NCI-H2196 treated with DMSO at 0.1 percent for 48 hours (cell line): ENCODE data around the gene KANSL1L.

Source experiments
- DNase-seq: peaks from one replicate; lab custom pipeline; 2025; ENCODE audit not compliant: unreplicated experiment; lab: John Stamatoyannopoulos, UW

KANSL1L gene

GRCh38 chr2:210086292-210086691, 84.9 kb downstream of the KANSL1L start:
- no peak for DNase-seq

DNA sequence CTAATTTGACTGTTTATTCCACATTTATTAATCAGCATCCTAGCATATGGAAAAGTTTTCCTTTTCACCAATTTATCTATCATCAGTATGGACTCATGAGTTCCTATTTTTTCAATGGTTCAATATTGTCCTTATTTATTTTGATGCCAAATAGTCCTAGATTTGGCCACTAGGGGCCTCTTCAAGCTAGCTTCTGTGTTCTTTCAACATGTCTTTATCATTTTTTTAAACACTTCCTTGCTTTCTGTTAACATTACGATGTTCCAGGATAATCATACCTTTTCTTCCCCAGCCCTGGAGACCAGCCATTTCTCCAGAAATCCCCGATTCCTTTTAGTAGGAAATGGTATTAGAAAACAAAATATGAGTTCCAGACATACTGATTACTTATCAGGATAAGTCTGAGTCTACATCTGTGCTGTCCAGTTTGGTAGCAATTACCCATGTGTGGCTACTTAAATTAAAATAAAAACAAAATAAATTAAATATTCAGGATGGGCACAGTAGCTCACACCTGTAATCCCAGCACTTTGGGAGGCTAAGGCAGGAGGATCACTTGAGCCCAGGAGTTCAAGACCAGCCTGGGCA, 98.2 kb downstream of the KANSL1L start:
- peak; percentile 12 for DNase-seq

- no peak for DNase-seq
Measured at GRCh38 chr2:210072493-210072892, 98.7 kb downstream of the KANSL1L start.

GRCh38 chr2:210063306-210063705, 107.9 kb downstream of the KANSL1L start:
- no peak for DNase-seq

DNA sequence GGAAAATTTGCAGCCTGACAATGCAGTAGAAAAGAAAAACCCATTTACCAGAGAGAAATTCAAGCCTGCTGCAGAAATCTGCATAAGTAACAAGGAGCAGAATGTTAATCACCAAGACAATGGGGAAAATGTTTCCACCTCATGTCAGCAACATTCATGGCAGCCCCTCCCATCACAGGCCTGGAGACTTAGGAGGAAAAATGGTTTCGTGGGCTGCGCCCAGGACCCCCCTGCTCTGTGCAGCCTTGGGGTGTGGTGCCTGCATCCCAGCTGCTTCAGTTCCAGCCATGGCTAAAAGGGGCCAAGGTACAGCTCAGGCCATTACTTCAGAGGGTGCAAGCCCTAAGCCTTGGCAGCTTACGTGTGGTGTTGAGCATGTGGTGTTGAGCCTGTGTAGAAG, 115.4 kb downstream of the KANSL1L start:
- no peak for DNase-seq

DNA sequence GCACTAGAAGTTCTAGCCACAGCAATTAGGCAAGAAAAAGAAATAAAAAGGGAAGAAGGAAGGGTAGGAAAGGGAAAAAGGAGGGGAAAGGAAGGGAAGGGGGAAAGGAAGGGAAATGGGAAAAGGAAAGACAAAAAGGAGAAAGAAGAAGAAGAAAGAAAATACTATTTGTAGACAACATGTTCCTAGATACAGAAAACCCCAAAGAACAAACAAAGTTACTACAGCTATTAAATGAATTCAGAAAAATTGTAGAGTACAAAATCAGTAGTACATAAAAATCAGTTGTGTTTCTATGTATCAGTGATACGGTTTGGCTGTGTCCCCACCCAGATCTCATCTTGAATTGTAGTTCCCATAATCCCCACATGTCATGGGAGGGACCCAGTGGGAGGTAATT, 116.5 kb downstream of the KANSL1L start:
- no peak for DNase-seq

DNA sequence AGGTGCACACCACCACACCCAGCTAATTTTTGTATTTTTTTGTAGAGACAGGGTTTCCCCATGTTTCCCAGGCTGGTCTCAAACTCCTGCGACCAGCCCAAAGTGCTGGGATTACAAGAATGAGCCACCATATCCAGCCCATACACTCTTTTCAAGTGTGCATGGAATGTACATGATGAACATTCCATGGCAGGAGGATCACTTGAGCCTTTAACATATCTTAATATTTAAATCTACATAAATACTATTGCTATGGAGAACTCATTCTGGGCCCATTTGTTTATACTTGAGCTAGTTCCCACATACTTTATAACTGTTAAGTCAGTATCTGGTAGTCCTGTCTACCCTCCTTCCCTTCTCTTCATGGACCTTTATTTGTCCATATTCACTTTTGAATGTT, 120.3 kb downstream of the KANSL1L start:
- no peak for DNase-seq

DNA sequence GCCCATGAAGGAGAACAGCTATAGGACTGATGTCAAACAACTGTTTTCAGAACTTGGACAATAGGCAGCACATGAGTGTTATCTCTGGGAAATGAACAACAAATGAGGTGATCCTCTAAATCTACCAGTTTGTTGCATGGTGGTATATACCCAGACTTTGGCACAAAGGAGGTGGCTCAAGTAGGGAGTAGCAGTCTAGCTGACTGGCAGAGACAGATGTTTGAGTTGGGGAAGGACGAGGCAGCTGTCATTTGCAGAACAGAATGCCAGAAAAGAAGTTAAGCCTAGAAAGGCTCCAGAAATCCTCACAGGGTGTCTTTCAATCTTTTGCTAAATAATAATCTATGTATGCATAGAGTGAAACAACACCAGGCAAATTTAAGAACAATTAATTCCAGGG, 121.4 kb downstream of the KANSL1L start:
- no peak for DNase-seq

GRCh38 chr2:210046851-210047500, 124.2 kb downstream of the KANSL1L start:
- no peak for DNase-seq

DNA sequence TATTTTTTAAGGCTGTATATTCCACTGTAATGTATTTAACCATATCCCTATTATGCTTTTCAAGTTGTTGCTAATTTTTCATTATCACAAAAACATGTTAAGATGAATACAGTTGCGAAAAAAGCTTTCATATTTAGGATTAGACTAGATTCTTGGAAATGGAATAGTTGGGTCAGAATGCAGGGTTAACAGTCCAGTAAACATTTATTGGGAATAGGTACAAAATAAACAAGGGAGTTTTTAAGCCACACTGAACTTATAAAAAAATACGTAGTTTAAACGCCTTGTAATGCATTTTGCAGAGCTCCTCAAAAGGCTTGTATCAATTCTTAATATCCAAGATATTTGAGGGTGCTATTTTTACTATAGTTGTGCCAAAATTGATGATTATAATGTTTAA, 133.1 kb downstream of the KANSL1L start:
- DNase-seq = no peak

DNA sequence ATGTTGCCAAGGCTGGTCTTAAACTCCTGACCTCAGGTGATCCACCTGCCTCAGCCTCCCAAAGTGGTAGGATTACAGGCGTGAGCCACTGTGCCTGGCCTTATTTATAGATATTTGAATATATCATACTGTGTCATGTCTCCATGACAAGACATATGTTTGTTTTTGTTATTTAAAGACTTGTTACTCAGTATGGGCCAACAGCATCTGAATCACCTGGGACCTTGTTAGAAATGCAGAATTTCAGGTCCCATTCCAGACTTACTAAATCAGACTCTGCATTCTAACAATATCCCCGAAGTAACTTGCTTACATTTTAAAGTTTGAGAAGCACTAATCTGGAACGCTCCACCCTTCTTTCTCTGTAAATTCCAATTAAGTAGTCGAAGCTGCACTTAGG, 135.5 kb downstream of the KANSL1L start:
- no peak for DNase-seq

DNA sequence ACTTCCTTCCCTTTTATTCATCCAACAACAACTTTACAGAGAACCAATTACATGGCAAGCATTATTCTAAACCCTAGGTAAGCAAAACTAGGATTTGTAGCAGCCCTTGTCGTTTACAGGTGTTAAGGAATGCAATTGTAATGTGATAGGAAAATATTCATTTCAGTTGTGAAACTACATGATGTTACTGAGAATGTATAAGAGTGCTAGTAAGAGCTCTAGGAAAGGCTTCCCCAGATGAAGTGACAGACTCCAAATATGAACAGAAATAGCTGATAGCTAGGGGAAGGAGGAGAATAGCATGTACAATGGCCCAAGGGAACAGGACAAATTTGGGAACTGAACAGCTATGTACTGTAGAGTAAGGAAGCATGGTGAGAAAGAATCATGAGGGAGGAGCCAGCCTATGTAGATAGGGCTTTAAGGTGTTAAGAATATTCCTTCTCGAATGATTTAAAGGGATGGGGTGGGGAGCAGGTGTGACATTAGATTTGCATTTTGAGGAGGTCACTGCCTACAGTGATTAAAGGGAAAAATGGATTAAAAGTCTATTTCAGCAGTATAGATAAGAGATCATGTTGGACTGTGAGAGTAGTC, 137.0 kb downstream of the KANSL1L start:
- DNase-seq = no peak

GRCh38 chr2:210028178-210028577, 143.0 kb downstream of the KANSL1L start:
- DNase-seq = no peak

DNA sequence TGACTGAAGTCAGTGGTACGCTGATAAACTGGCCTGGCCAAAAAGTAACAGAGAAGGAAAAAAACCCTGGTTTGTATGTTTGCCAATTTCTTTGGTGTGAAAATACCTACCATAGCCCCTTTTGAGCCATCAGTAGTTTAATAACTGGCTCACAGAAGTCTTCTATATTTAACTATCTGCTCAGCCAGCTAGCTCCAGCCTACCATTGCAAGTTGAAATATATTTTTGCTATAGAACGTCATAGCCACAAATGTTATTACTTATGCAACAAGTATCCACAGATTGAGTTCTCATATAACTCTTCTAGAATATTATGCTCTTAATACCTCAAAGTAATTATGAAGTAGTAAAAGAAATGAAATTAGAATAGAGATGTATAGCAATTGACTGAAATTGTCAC, 143.6 kb downstream of the KANSL1L start:
- no peak for DNase-seq

DNA sequence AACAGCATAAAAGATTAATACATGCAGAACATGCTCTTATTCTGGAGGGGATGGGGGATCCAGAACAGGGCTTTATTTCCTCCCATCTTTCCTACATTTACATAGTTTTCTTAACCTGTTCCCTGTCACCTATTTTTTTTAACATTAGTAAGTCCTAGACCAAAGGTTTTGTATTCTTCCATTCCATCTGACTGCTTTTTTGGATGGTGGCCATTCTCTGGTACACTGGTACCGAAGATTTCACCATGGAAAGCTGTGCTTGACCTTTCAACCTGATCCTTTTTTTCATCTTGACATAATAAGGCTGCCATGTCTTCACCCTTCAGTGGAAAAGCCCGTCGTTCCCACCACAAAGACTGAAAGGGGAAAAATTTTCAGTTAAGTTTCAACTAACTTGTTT, 148.4 kb downstream of the KANSL1L start:
- no peak for DNase-seq

GRCh38 chr2:210020138-210020537, 151.1 kb downstream of the KANSL1L start:
- no peak for DNase-seq

GRCh38 chr2:210009896-210010295, 161.3 kb downstream of the KANSL1L start:
- DNase-seq = no peak

DNA sequence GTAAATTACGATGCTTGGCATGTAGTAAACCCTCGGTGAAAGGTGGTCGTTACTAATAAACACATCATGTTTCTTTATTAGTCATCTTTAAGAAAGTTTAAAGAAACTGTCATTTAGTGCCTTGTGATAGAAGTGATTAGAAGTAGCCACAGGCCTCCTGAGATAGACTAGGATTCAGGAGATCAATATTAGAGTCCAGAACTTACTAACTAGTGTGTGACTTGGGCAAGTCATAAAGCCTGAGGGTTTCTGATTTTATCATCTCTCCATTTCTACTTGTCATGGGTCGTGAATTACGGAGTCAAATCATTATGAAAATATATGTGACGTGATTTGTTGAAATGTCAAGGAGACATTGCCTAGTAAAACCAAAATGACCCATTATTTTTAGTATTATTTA, 162.1 kb downstream of the KANSL1L start:
- no peak for DNase-seq

GRCh38 chr2:210007895-210008294, 163.3 kb downstream of the KANSL1L start:
- no peak for DNase-seq

- DNase-seq = no peak
Measured at GRCh38 chr2:210004881-210005280, 166.3 kb downstream of the KANSL1L start.

DNA sequence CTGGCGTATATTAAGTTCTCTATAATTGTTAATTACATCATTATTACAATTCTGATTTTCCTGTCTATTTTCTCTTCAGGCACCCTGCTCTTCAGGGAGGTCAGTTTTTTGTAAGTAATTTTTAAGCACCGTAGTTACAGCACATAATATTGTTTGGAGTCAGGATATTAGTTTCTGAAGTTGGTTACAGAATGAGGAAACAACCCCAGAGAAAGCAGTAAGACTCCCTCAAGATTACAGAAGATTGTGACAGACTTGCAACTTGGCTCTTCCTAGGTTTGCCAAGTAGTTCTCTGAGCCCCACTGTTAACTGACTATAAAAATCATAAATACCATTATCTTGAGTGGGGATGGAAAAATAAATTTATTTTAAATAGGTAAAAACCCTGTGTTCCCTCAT, 167.8 kb downstream of the KANSL1L start:
- DNase-seq = no peak
